GM23338 (cell line): ENCODE measurements around the gene PDCD1. TPM values are rescaled to one million over a fixed set of nuclear protein-coding genes. Genes with fewer than 3 reads are reported as not detected.

Experiments used
- ATAC-seq: fragments of 200-7000 bp; cut with Tn5 transposase; 3 replicates; pipeline ENCODE4 v1.9.1; 2020
- DNase-seq: peaks from one replicate; pipeline ENCODE4 v3.0.0-alpha.2; 2015; ENCODE audit warnings: low spot score
- H2AFZ ChIP-seq: fragments of 200-600 bp; sonication (generic); 2 replicates; pipeline ENCODE4 v1.8.0; 2016; ENCODE audit warnings: antibody characterized with exemption, mild to moderate bottlenecking, moderate library complexity
- H3F3A ChIP-seq: fragments of 200-600 bp; sonication (generic); replicated peaks from 2 replicates; pipeline ENCODE4 v1.8.0; 2017; ENCODE audit warnings: antibody characterized with exemption, mixed run types, low read depth
- H3K27ac ChIP-seq: fragments of 200-600 bp; sonication (generic); 2 replicates; pipeline ENCODE4 v1.6.1; 2016; ENCODE audit warnings: low read depth
- H3K27me3 ChIP-seq: fragments of 200-600 bp; sonication (generic); 2 replicates; pipeline ENCODE4 v1.8.0; 2016; ENCODE audit warnings: mild to moderate bottlenecking, mixed run types, moderate library complexity; ENCODE audit not compliant: insufficient read depth
- H3K36me3 ChIP-seq: fragments of 200-600 bp; sonication (generic); 2 replicates; pipeline ENCODE4 v1.8.0; 2016; ENCODE audit warnings: mild to moderate bottlenecking; ENCODE audit not compliant: insufficient read depth
- H3K4me1 ChIP-seq: fragments of 200-600 bp; sonication (generic); 2 replicates; pipeline ENCODE4 v1.8.0; 2016; ENCODE audit warnings: mild to moderate bottlenecking, moderate library complexity; ENCODE audit not compliant: insufficient read depth
- H3K4me2 ChIP-seq: fragments of 200-600 bp; sonication (generic); 2 replicates; pipeline ENCODE4 v1.7.1; 2017; ENCODE audit warnings: mixed run types
- H3K4me3 ChIP-seq: fragments of 200-600 bp; sonication (generic); 2 replicates; pipeline ENCODE4 v1.6.1; 2016; ENCODE audit warnings: mixed run types
- H3K79me2 ChIP-seq: fragments of 200-600 bp; sonication (generic); replicated peaks from 2 replicates; pipeline ENCODE4 v1.8.0; 2017; ENCODE audit warnings: mild to moderate bottlenecking; ENCODE audit not compliant: insufficient read depth
- H3K9me2 ChIP-seq: fragments of 200-600 bp; sonication (generic); 2 replicates; pipeline ENCODE4 v1.8.0; 2017; ENCODE audit not compliant: insufficient read depth
- H4K20me1 ChIP-seq: fragments of 200-600 bp; sonication (generic); replicated peaks from 2 replicates; pipeline ENCODE4 v1.8.0; 2017; ENCODE audit warnings: mild to moderate bottlenecking; ENCODE audit not compliant: insufficient read depth
- H3K27ac Mint-ChIP-seq: 2 replicates; pipeline ENCODE4 v1.8.0; 2020; ENCODE audit warnings: inconsistent platforms, mild to moderate bottlenecking, moderate library complexity, mixed read lengths
- H3K27me3 Mint-ChIP-seq: 3 replicates; pipeline ENCODE4 v1.8.0; 2022; ENCODE audit warnings: low read depth, mild to moderate bottlenecking, moderate library complexity, mixed read lengths, inconsistent platforms; ENCODE audit not compliant: insufficient read depth, poor library complexity
- H3K36me3 Mint-ChIP-seq: 3 replicates; pipeline ENCODE4 v1.8.0; 2021; ENCODE audit warnings: low read depth, mild to moderate bottlenecking, inconsistent platforms, moderate library complexity, mixed read lengths
- H3K4me1 Mint-ChIP-seq: 3 replicates; pipeline ENCODE4 v1.8.0; 2020; ENCODE audit warnings: mild to moderate bottlenecking, inconsistent platforms, mixed read lengths
- H3K4me3 Mint-ChIP-seq: 3 replicates; pipeline ENCODE4 v1.8.0; 2021; ENCODE audit warnings: moderate library complexity, mild to moderate bottlenecking, inconsistent platforms, mixed read lengths
- H3K9me3 Mint-ChIP-seq: 3 replicates; pipeline ENCODE4 v1.8.0; 2020; ENCODE audit warnings: moderate library complexity, mild to moderate bottlenecking, inconsistent platforms, mixed read lengths
- EZH2 ChIP-seq: fragments of 200-600 bp; sonication (generic); IDR thresholded peaks from one replicate; pipeline ENCODE4 v1.8.0; 2017; ENCODE audit warnings: antibody characterized with exemption, mild to moderate bottlenecking, low read depth; ENCODE audit not compliant: unreplicated experiment
- JUNB ChIP-seq: IDR thresholded peaks from one replicate; pipeline ENCODE4 v1.6.1; 2016; ENCODE audit warnings: antibody characterized with exemption; ENCODE audit not compliant: unreplicated experiment
- NANOG ChIP-seq: IDR thresholded peaks from 2 replicates; pipeline ENCODE4 v1.6.1; 2016; ENCODE audit warnings: antibody characterized with exemption, borderline replicate concordance
- STAT1 ChIP-seq: IDR thresholded peaks from one replicate; pipeline ENCODE4 v1.6.1; 2016; ENCODE audit warnings: antibody characterized with exemption; ENCODE audit not compliant: unreplicated experiment
- ZNF114 ChIP-seq: fragments of 250-450 bp; sonication (Bioruptor Pico); IDR thresholded peaks from 2 replicates; pipeline ENCODE4 v1.5.0; 2020; ENCODE audit warnings: mild to moderate bottlenecking, moderate library complexity
- ZNF331 ChIP-seq: fragments of 250-450 bp; sonication (Bioruptor Pico); IDR thresholded peaks from 2 replicates; pipeline ENCODE4 v1.5.0; 2020; ENCODE audit warnings: low read depth, mild to moderate bottlenecking, moderate library complexity
- polyA plus RNA-seq: library from polyadenylated mRNA; unstranded; fragments of >200 nt; fragmentation: Nextera tagmentation; extraction: Ambion mirVana; gene quantifications from 2 replicates; pipeline ENCODE4 v1.2.1, GENCODE V29; 2016
- total RNA-seq: library from RNA; depleted of rRNA; stranded (reverse); fragments of >200 nt; shearing (Covaris generic); gene quantifications from 2 replicates; pipeline ENCODE4 v1.2.3, GENCODE V29; 2014
- TF ChIP-seq, protein P1 (sequence below): IDR thresholded peaks from 2 replicates; pipeline ENCODE4 v1.6.1; 2016; ENCODE audit warnings: antibody characterized with exemption
- TF ChIP-seq, protein P2 (sequence below): IDR thresholded peaks from one replicate; pipeline ENCODE4 v1.6.1; 2018; ENCODE audit warnings: antibody characterized with exemption; ENCODE audit not compliant: unreplicated experiment
- TF ChIP-seq, protein P3 (sequence below): fragments of 250-450 bp; sonication (Bioruptor Pico); IDR thresholded peaks from 2 replicates; pipeline ENCODE4 v1.5.0; 2020; ENCODE audit warnings: mild to moderate bottlenecking, moderate library complexity
- TF ChIP-seq, protein P4 (sequence below), 2 experiments: fragments of 200-600 bp in 1 of 2; sonication (generic) in 1 of 2; conservative IDR thresholded peaks; 2 replicates each; pipeline versions ENCODE4 v1.5.1 to v1.6.1; 2016 to 2017; ENCODE audit warnings: antibody characterized with exemption in 2 of 2, low read depth in 2 of 2, mild to moderate bottlenecking in 2 of 2, moderate library complexity in 1 of 2

The PDCD1 gene
- total and polyA plus RNA-seq, 2 experiments from 2014 or later: 0.34 to 0.38 TPM

DNA sequence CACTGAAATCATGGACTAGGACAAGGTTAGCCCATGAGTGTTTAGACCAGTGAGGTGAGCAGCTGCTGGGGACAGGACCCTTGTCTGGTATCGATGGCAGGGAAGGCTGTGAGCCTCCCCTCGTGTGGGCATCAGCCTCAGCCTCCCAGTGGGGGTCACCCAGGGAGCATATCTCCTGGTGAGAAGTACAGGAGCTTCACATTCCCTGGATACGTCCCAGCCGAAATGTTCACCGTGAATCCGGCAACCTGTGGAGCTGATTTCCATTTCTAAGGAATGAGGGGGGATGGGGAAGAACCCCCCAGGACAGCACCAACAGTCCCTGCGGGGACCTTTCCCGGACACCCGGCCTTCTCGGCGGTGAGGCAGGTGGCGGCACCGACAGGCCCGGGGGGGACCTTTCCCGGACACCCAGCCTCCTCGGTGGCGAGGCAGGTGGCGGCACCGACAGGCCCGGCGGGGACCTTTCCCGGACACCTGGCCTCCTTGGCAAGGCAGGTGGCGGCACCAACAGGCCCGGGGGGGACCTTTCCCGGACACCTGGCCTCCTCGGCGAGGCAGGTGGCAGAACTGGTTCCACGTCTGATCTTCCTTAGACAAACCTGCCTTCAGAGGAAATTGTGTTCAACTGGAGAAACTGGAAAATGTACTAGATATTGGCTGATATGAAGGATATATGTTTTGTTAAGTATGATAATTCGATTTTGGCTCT is 32.0 kb upstream of the PDCD1 start (continued):
- TF ChIP-seq, protein P1, sequence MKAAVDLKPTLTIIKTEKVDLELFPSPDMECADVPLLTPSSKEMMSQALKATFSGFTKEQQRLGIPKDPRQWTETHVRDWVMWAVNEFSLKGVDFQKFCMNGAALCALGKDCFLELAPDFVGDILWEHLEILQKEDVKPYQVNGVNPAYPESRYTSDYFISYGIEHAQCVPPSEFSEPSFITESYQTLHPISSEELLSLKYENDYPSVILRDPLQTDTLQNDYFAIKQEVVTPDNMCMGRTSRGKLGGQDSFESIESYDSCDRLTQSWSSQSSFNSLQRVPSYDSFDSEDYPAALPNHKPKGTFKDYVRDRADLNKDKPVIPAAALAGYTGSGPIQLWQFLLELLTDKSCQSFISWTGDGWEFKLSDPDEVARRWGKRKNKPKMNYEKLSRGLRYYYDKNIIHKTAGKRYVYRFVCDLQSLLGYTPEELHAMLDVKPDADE: no peak
- no peak for TF ChIP-seq EZH2
- TF ChIP-seq ZNF331 (CRISPR knock-in tag): no peak
- TF ChIP-seq ZNF114 (CRISPR knock-in tag): no peak
- TF ChIP-seq, protein P2, sequence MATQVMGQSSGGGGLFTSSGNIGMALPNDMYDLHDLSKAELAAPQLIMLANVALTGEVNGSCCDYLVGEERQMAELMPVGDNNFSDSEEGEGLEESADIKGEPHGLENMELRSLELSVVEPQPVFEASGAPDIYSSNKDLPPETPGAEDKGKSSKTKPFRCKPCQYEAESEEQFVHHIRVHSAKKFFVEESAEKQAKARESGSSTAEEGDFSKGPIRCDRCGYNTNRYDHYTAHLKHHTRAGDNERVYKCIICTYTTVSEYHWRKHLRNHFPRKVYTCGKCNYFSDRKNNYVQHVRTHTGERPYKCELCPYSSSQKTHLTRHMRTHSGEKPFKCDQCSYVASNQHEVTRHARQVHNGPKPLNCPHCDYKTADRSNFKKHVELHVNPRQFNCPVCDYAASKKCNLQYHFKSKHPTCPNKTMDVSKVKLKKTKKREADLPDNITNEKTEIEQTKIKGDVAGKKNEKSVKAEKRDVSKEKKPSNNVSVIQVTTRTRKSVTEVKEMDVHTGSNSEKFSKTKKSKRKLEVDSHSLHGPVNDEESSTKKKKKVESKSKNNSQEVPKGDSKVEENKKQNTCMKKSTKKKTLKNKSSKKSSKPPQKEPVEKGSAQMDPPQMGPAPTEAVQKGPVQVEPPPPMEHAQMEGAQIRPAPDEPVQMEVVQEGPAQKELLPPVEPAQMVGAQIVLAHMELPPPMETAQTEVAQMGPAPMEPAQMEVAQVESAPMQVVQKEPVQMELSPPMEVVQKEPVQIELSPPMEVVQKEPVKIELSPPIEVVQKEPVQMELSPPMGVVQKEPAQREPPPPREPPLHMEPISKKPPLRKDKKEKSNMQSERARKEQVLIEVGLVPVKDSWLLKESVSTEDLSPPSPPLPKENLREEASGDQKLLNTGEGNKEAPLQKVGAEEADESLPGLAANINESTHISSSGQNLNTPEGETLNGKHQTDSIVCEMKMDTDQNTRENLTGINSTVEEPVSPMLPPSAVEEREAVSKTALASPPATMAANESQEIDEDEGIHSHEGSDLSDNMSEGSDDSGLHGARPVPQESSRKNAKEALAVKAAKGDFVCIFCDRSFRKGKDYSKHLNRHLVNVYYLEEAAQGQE: no peak

DNA sequence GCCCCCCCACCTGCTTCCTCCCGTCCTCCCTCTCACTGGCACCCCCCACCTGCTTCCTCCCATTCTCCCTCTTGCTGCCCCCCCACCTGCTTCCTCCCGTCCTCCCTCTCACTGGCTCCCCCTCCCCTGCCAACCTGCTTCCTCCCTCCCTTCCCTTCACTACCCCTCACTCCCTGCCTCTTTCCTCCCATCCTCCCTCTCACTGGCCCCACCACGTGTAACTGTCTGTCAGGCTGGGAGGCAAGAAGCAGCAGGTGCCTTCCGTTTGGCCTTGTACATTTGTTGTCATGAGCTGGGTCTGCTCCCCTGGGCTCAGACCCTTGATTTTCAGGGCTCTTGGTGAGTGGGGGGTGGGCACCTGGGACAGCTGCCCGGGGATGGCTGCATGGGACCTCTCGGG is 29.9 kb upstream of the PDCD1 start:
- Histone ChIP-seq H3K27me3 (no peaks in the 10 kb centered on the region), H3K9me2 (no peaks in the 10 kb centered on the region), H3K36me3 (0 out of 2 replicates have a peak, but pooled peaks cover 2% of the 10 kb centered on the region), H3K4me3 (no peak overlapping the region), H2AFZ (no peak overlapping the region), H3K27ac (no peak overlapping the region), H3F3A (0 out of 2 replicates have a peak, but pooled peaks cover 3% of the 10 kb centered on the region), H3K79me2 (no peaks in the 10 kb centered on the region), H3K4me1 (peaks cover 5% of the 10 kb centered on the region; the same call in 1 of the 2 replicates), H4K20me1 (no peaks in the 10 kb centered on the region; the same call in 1 of the 2 replicates), H3K4me2 (no peak overlapping the region)
- peaks cover 26% of the 10 kb centered on the region for H3K36me3 Mint-ChIP-seq
- H3K4me1 Mint-ChIP-seq: peaks cover 24% of the 10 kb centered on the region
- ATAC-seq (no peak), DNase-seq (no peak)
- H3K27me3 Mint-ChIP-seq: peaks cover 11% of the 10 kb centered on the region
- peaks cover 16% of the 10 kb centered on the region for H3K9me3 Mint-ChIP-seq
- H3K4me3 Mint-ChIP-seq: no peak overlapping the region
- no peak overlapping the region for H3K27ac Mint-ChIP-seq
- no peak for TF ChIP-seq ZNF114 (CRISPR knock-in tag)
- TF ChIP-seq, protein P1: no peak
- no peak for TF ChIP-seq STAT1
- TF ChIP-seq NANOG: no peak
- no peak for TF ChIP-seq JUNB
- TF ChIP-seq, protein P3, sequence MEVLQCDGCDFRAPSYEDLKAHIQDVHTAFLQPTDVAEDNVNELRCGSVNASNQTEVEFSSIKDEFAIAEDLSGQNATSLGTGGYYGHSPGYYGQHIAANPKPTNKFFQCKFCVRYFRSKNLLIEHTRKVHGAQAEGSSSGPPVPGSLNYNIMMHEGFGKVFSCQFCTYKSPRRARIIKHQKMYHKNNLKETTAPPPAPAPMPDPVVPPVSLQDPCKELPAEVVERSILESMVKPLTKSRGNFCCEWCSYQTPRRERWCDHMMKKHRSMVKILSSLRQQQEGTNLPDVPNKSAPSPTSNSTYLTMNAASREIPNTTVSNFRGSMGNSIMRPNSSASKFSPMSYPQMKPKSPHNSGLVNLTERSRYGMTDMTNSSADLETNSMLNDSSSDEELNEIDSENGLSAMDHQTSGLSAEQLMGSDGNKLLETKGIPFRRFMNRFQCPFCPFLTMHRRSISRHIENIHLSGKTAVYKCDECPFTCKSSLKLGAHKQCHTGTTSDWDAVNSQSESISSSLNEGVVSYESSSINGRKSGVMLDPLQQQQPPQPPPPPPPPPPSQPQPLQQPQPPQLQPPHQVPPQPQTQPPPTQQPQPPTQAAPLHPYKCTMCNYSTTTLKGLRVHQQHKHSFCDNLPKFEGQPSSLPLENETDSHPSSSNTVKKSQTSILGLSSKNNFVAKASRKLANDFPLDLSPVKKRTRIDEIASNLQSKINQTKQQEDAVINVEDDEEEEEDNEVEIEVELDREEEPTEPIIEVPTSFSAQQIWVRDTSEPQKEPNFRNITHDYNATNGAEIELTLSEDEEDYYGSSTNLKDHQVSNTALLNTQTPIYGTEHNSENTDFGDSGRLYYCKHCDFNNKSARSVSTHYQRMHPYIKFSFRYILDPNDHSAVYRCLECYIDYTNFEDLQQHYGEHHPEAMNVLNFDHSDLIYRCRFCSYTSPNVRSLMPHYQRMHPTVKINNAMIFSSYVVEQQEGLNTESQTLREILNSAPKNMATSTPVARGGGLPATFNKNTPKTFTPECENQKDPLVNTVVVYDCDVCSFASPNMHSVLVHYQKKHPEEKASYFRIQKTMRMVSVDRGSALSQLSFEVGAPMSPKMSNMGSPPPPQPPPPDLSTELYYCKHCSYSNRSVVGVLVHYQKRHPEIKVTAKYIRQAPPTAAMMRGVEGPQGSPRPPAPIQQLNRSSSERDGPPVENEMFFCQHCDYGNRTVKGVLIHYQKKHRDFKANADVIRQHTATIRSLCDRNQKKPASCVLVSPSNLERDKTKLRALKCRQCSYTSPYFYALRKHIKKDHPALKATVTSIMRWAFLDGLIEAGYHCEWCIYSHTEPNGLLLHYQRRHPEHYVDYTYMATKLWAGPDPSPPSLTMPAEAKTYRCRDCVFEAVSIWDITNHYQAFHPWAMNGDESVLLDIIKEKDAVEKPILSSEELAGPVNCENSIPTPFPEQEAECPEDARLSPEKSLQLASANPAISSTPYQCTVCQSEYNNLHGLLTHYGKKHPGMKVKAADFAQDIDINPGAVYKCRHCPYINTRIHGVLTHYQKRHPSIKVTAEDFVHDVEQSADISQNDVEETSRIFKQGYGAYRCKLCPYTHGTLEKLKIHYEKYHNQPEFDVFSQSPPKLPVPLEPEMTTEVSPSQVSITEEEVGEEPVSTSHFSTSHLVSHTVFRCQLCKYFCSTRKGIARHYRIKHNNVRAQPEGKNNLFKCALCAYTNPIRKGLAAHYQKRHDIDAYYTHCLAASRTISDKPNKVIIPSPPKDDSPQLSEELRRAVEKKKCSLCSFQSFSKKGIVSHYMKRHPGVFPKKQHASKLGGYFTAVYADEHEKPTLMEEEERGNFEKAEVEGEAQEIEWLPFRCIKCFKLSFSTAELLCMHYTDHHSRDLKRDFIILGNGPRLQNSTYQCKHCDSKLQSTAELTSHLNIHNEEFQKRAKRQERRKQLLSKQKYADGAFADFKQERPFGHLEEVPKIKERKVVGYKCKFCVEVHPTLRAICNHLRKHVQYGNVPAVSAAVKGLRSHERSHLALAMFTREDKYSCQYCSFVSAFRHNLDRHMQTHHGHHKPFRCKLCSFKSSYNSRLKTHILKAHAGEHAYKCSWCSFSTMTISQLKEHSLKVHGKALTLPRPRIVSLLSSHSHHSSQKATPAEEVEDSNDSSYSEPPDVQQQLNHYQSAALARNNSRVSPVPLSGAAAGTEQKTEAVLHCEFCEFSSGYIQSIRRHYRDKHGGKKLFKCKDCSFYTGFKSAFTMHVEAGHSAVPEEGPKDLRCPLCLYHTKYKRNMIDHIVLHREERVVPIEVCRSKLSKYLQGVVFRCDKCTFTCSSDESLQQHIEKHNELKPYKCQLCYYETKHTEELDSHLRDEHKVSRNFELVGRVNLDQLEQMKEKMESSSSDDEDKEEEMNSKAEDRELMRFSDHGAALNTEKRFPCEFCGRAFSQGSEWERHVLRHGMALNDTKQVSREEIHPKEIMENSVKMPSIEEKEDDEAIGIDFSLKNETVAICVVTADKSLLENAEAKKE (CRISPR knock-in tag): no peak
- TF ChIP-seq, protein P4, sequence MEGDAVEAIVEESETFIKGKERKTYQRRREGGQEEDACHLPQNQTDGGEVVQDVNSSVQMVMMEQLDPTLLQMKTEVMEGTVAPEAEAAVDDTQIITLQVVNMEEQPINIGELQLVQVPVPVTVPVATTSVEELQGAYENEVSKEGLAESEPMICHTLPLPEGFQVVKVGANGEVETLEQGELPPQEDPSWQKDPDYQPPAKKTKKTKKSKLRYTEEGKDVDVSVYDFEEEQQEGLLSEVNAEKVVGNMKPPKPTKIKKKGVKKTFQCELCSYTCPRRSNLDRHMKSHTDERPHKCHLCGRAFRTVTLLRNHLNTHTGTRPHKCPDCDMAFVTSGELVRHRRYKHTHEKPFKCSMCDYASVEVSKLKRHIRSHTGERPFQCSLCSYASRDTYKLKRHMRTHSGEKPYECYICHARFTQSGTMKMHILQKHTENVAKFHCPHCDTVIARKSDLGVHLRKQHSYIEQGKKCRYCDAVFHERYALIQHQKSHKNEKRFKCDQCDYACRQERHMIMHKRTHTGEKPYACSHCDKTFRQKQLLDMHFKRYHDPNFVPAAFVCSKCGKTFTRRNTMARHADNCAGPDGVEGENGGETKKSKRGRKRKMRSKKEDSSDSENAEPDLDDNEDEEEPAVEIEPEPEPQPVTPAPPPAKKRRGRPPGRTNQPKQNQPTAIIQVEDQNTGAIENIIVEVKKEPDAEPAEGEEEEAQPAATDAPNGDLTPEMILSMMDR (conservative IDR thresholded peaks at IDR 0.05; ENCODE audit: low read depth in 2 of 2): no peak
